Gastrocnemius medialis (tissue), 4 donors: ENCODE results near the gene CDC14B. TPM values are rescaled to one million over a fixed set of nuclear protein-coding genes. Genes with fewer than 3 reads are reported as not detected.

Experiments
- ATAC-seq, 2 donors: fragments of 150-250 bp; one replicate each; pipeline ENCODE4 v1.9.1; 2016
- DNase-seq, 2 donors: peaks; one replicate each; pipeline ENCODE4 v3.0.0-alpha.2; 2019
- H3K27ac ChIP-seq, 4 donors: fragments of 200-600 bp; sonication (generic); 1 replicate in 1 of 4; 2 replicates in 3 of 4; pipeline ENCODE4 v1.5.1; 2016 to 2018; ENCODE audit warnings: mild to moderate bottlenecking in 2 of 4, moderate library complexity in 1 of 4
- H3K27me3 ChIP-seq, 3 donors: fragments of 200-600 bp; sonication (generic) in 2 of 3; 1 replicate in 1 of 3; 2 replicates in 2 of 3; pipeline versions ENCODE4 v1.5.1 to v1.6.0; 2016 to 2019; ENCODE audit warnings: mild to moderate bottlenecking in 1 of 3, moderate library complexity in 1 of 3
- H3K36me3 ChIP-seq, 2 donors: fragments of 200-600 bp; sonication (generic) in 1 of 2; one replicate each; pipeline ENCODE4 v1.5.1; 2017 to 2018
- H3K4me1 ChIP-seq, 2 donors: fragments of 200-600 bp; sonication (generic) in 1 of 2; one replicate each; pipeline ENCODE4 v1.5.1; 2016 to 2017; ENCODE audit warnings: mild to moderate bottlenecking in 2 of 2
- H3K4me3 ChIP-seq, 4 donors: fragments of 200-600 bp; sonication (generic) in 3 of 4; 1 replicate in 1 of 4; 2 replicates in 3 of 4; pipeline ENCODE4 v1.5.1; 2016 to 2019; ENCODE audit warnings: mild to moderate bottlenecking in 2 of 4
- H3K9me3 ChIP-seq, 3 donors: fragments of 200-600 bp; sonication (generic) in 2 of 3; 1 replicate in 1 of 3; 2 replicates in 2 of 3; pipeline ENCODE4 v1.5.1; 2016 to 2019
- CTCF ChIP-seq, 5 experiments: fragments of 450-650 bp in 3 of 5; fragments of 200-600 bp in 2 of 5; sonication (generic) in 2 of 5; IDR thresholded peaks in 4 of 5; conservative IDR thresholded peaks in 1 of 5; 1 replicate in 4 of 5; 2 replicates in 1 of 5; pipeline ENCODE4 v1.5.1; 2016 to 2019; ENCODE audit warnings: antibody characterized with exemption in 5 of 5, mild to moderate bottlenecking in 3 of 5, moderate library complexity in 3 of 5
- POLR2A ChIP-seq, 2 donors: fragments of 450-650 bp; IDR thresholded peaks; one replicate each; pipeline ENCODE4 v1.6.1; 2017; ENCODE audit warnings: antibody characterized with exemption in 2 of 2, mild to moderate bottlenecking in 2 of 2, moderate library complexity in 2 of 2
- in situ Hi-C, 4 donors: fragments of 200-750 bp; cut with MboI; loops; one replicate each; pipeline versions ENCODE4 v1.15.0 to v1.8.0; 2017; ENCODE audit warnings: low sequenced_read_pairs in 4 of 4
- intact Hi-C: fragments of 100-400 bp; cut with DNase I; formaldehyde crosslinking; loops from one replicate; pipeline ENCODE4 v1.15.1; 2023; ENCODE audit warnings: low total_unique reads
- total RNA-seq, 4 donors: library from RNA; depleted of rRNA; stranded (reverse); fragments of >200 nt; gene quantifications; one replicate each; pipeline versions ENCODE4 v1.1.0 to v1.2.3, GENCODE V29; 2016

Gene CDC14B
- total RNA-seq, 4 donors from 2014 or later: 2.0 to 9.4 (median 5.5) TPM

DNA sequence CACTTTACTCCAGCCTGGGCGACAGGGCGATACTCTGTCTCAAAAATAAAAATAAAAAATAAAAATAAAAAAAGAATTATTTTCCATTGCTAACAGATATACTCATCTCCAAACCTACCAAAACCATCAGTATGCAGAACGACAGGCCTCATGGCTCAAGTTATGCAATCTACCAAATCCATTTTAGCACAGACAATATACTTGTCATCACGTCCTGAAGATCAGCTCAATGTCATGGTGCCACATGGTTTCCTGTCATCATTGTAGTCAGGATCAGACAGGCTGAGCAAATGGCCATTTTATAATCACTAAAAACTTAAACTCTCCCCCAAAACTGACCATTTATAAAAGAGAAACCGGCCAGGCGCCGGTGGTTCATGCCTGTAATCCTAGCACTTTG, 100.5 kb downstream of the CDC14B start:
- H3K4me1 ChIP-seq: peaks cover 0 to 3% of the 10 kb centered on the region in 2 donors
- intact Hi-C loops (no loop called here), in situ Hi-C loops (no loop called here)
- DNase-seq: no peak
- no peaks in the 10 kb centered on the region for H3K9me3 ChIP-seq
- TF ChIP-seq CTCF (IDR thresholded peaks at IDR 0.05 in 4 of 5, conservative IDR thresholded peaks at IDR 0.05 in 1 of 5) (no peak), POLR2A (IDR thresholded peaks at IDR 0.05) (no peak)
- H3K4me3 ChIP-seq: no peak overlapping the region
- H3K36me3 ChIP-seq: no peaks in the 10 kb centered on the region
- no peak for ATAC-seq
- no peak overlapping the region for H3K27ac ChIP-seq
- H3K27me3 ChIP-seq: no peaks in the 10 kb centered on the region

DNA sequence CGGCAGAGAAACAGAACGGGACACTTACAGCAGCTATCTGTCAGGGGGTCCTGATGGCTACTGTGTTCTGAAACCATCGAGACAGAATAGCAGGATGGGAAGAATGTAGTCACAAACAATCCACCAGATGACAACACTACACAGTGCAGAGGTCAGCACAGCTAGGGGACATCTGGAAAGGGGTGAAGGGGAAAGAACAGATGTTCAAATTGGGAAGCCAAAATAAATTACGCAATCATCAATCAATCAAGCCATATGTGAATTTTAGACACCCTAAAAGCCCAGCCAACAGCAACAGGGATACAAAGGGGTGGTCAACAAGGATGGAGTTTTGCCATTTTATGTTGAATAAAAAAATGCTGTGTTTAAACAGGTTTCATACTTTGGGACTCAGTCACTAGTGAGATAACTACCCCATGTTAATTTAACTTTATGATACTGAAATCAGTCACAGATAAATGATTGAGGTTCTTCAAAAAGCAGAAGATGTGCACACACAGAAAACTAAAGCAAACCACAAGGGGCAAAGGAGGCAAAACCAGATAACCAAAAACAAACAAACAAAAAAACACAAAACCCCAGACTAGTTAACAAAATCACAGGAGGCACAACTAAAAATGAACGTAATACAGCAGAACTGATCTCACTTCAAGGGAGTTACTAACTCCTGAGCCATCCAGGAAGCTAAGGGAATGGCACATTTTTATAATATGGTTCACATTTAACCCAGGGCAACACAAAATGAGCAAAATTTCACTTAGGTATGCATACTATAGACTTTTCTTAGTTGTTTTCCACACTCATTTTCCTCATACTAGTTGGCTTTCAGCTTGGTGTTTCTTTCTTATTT, 103.8 kb downstream of the CDC14B start:
- Histone ChIP-seq H3K4me3 (no peak overlapping the region), H3K4me1 (peaks cover 0 to 3% of the 10 kb centered on the region in 2 donors), H3K27ac (peak overlapping the region; percentile 29 to 61 (median 47)), H3K9me3 (no peaks in the 10 kb centered on the region), H3K36me3 (no peaks in the 10 kb centered on the region), H3K27me3 (no peaks in the 10 kb centered on the region)
- peak; percentile 42 to 46 for ATAC-seq
- no peak for DNase-seq
- in situ Hi-C loops: no loop called here
- no peak for TF ChIP-seq POLR2A (IDR thresholded peaks at IDR 0.05)
- TF ChIP-seq CTCF (IDR thresholded peaks at IDR 0.05 in 4 of 5, conservative IDR thresholded peaks at IDR 0.05 in 1 of 5): no peak
- intact Hi-C loops: no loop called here

DNA sequence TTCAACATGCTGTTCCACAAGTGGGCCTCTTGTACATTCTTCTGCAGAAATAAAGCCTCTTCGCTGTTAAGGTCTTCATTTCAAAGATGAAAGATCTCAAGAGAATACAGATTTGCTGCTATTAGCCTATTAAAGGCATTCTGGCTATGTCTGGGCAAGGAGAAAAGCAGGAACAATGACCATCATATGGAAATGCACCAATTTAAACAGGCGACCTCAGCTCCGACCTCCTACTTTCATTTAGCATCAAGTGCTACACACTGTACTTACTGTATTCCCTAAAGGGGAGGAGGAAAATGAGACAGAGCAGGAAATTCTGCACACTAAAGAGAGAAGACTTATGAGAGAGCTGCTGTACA, 104.9 kb downstream of the CDC14B start:
- H3K27ac ChIP-seq: peak overlapping the region; percentile 29 to 61 (median 47)
- in situ Hi-C loops: no loop called here
- no peak overlapping the region for H3K4me3 ChIP-seq
- no peaks in the 10 kb centered on the region for H3K27me3 ChIP-seq
- peaks cover 0 to 3% of the 10 kb centered on the region in 2 donors for H3K4me1 ChIP-seq
- intact Hi-C loops: no loop called here
- no peaks in the 10 kb centered on the region for H3K36me3 ChIP-seq
- ATAC-seq (no peak), DNase-seq (no peak)
- TF ChIP-seq POLR2A (IDR thresholded peaks at IDR 0.05): no peak
- no peak for TF ChIP-seq CTCF (IDR thresholded peaks at IDR 0.05 in 4 of 5, conservative IDR thresholded peaks at IDR 0.05 in 1 of 5)
- no peaks in the 10 kb centered on the region for H3K9me3 ChIP-seq

GRCh38 chr9:96514108-96514799, 105.4 kb downstream of the CDC14B start:
- H3K36me3 ChIP-seq: no peaks in the 10 kb centered on the region
- DNase-seq: no peak
- ATAC-seq: peak; percentile 61 to 82
- peak overlapping the region; percentile 29 to 61 (median 47) for H3K27ac ChIP-seq
- peaks cover 0 to 3% of the 10 kb centered on the region in 2 donors for H3K4me1 ChIP-seq
- H3K27me3 ChIP-seq: no peaks in the 10 kb centered on the region
- intact Hi-C loops: no loop called here
- no peaks in the 10 kb centered on the region for H3K9me3 ChIP-seq
- H3K4me3 ChIP-seq: no peak overlapping the region
- in situ Hi-C loops: no loop called here
- TF ChIP-seq CTCF (IDR thresholded peaks at IDR 0.05 in 4 of 5, conservative IDR thresholded peaks at IDR 0.05 in 1 of 5) (no peak), POLR2A (IDR thresholded peaks at IDR 0.05) (no peak)
